ENCODE data around the gene SLC22A23.

- no peak for TF ChIP-seq SUZ12 (IDR thresholded peaks at IDR 0.05; ENCODE audit: extremely low read depth, insufficient read depth, insufficient read length)
- no peak for TF ChIP-seq ZNF274 (IDR thresholded peaks at IDR 0.05; ENCODE audit: low read depth, low read length)
- no peak for TF ChIP-seq YY1 (IDR thresholded peaks at IDR 0.05; ENCODE audit: insufficient read depth, insufficient read length)
Observed at GRCh38 chr6:3335169-3335568, 121.7 kb downstream of the SLC22A23 start.
